ENCODE data around the gene NPAS3.

The NPAS3 gene

DNA sequence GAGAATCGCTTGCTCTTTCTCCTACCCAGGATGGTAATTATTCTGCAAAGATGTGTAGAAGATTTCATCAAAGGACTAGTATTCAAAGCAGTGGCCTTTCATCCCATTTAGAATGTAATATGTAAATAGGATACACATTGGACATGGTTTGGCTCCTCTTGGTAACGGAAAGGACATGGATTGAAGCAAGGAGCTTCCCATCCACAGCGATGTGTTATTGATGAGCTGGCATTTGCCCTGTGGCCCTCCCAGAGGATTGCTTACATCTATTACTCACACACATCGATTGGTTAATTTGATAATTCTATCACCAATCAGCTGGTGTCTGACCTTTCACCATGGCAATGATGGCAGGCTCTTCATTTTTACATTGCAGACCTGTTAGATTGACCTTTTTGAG, 553.8 kb downstream of the NPAS3 start:
- no peak for DNase-seq (ENCODE audit: low read depth in 1 of 2, low spot score in 1 of 2)
- TF ChIP-seq GABPA (IDR thresholded peaks at IDR 0.05; ENCODE audit: low read depth) (no peak), SPI1 (IDR thresholded peaks at IDR 0.05; ENCODE audit: borderline replicate concordance, low read depth) (no peak), POLR2AphosphoS5 (IDR thresholded peaks at IDR 0.05; ENCODE audit: low read depth) (no peak)
- TF ChIP-seq, protein P1, sequence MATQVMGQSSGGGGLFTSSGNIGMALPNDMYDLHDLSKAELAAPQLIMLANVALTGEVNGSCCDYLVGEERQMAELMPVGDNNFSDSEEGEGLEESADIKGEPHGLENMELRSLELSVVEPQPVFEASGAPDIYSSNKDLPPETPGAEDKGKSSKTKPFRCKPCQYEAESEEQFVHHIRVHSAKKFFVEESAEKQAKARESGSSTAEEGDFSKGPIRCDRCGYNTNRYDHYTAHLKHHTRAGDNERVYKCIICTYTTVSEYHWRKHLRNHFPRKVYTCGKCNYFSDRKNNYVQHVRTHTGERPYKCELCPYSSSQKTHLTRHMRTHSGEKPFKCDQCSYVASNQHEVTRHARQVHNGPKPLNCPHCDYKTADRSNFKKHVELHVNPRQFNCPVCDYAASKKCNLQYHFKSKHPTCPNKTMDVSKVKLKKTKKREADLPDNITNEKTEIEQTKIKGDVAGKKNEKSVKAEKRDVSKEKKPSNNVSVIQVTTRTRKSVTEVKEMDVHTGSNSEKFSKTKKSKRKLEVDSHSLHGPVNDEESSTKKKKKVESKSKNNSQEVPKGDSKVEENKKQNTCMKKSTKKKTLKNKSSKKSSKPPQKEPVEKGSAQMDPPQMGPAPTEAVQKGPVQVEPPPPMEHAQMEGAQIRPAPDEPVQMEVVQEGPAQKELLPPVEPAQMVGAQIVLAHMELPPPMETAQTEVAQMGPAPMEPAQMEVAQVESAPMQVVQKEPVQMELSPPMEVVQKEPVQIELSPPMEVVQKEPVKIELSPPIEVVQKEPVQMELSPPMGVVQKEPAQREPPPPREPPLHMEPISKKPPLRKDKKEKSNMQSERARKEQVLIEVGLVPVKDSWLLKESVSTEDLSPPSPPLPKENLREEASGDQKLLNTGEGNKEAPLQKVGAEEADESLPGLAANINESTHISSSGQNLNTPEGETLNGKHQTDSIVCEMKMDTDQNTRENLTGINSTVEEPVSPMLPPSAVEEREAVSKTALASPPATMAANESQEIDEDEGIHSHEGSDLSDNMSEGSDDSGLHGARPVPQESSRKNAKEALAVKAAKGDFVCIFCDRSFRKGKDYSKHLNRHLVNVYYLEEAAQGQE (IDR thresholded peaks at IDR 0.05; ENCODE audit: insufficient replicate concordance, low read depth): no peak
- TF ChIP-seq, protein P2, sequence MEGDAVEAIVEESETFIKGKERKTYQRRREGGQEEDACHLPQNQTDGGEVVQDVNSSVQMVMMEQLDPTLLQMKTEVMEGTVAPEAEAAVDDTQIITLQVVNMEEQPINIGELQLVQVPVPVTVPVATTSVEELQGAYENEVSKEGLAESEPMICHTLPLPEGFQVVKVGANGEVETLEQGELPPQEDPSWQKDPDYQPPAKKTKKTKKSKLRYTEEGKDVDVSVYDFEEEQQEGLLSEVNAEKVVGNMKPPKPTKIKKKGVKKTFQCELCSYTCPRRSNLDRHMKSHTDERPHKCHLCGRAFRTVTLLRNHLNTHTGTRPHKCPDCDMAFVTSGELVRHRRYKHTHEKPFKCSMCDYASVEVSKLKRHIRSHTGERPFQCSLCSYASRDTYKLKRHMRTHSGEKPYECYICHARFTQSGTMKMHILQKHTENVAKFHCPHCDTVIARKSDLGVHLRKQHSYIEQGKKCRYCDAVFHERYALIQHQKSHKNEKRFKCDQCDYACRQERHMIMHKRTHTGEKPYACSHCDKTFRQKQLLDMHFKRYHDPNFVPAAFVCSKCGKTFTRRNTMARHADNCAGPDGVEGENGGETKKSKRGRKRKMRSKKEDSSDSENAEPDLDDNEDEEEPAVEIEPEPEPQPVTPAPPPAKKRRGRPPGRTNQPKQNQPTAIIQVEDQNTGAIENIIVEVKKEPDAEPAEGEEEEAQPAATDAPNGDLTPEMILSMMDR (IDR thresholded peaks at IDR 0.05; ENCODE audit: insufficient read depth, low read length): no peak
- no peaks in the 10 kb centered on the region for H3K27me3 ChIP-seq (ENCODE audit: insufficient read depth, poor library complexity, severe bottlenecking)
- H3K27ac ChIP-seq (replicated peaks): no peak overlapping the region
- H3K4me3 ChIP-seq (replicated peaks; ENCODE audit: insufficient read depth, low read length): no peak overlapping the region

DNA sequence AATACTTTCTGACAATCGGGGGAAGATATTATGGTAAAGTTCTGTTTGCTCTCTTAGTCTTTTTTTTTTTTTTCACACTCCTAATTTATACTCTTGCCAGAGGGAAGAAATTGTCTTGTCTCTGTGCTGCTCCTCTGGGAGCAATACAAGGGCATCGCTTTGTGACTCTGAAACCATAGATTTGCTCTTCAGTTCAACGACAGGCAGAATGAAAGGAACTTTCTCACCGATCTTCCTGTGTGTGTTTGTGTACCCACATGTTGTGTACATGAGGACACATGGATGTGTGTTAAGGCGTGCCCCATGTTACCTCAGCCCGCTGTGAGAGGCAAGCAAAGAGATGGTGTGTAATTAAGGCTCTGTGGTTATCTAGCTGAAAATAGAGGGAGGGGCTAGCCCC, 554.6 kb downstream of the NPAS3 start:
- TF ChIP-seq GABPA (IDR thresholded peaks at IDR 0.05; ENCODE audit: low read depth): no peak
- TF ChIP-seq SPI1 (IDR thresholded peaks at IDR 0.05; ENCODE audit: borderline replicate concordance, low read depth): no peak
- TF ChIP-seq, protein P2 (IDR thresholded peaks at IDR 0.05; ENCODE audit: insufficient read depth, low read length): no peak
- TF ChIP-seq, protein P1 (IDR thresholded peaks at IDR 0.05; ENCODE audit: insufficient replicate concordance, low read depth): no peak
- no peak for TF ChIP-seq POLR2AphosphoS5 (IDR thresholded peaks at IDR 0.05; ENCODE audit: low read depth)
- no peak for DNase-seq (ENCODE audit: low read depth in 1 of 2, low spot score in 1 of 2)
- no peak overlapping the region for H3K27ac ChIP-seq (replicated peaks)
- H3K4me3 ChIP-seq (replicated peaks; ENCODE audit: insufficient read depth, low read length): no peak overlapping the region
- no peaks in the 10 kb centered on the region for H3K27me3 ChIP-seq (ENCODE audit: insufficient read depth, poor library complexity, severe bottlenecking)

DNA sequence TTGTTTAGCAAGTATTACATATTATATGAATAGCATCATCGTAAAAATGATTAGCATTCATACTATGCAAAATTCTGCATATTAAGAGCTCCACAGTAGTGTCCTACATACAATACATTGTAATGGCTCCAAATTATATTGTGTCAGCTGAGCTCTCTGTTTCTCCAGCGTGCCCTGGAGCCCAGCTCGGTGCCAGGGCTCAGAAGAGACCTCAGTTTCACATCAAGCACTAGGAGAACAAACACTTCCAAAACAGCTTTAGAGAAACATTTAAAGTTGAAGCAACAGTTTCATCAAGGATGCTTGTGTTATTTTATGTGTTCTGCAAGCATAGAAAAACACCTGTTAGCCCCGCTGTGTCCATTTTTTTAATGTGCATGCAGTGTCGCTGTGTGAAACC, 555.3 kb downstream of the NPAS3 start:
- no peak for TF ChIP-seq GABPA (IDR thresholded peaks at IDR 0.05; ENCODE audit: low read depth)
- no peak for TF ChIP-seq SPI1 (IDR thresholded peaks at IDR 0.05; ENCODE audit: borderline replicate concordance, low read depth)
- TF ChIP-seq, protein P1 (IDR thresholded peaks at IDR 0.05; ENCODE audit: insufficient replicate concordance, low read depth): no peak
- no peak for TF ChIP-seq POLR2AphosphoS5 (IDR thresholded peaks at IDR 0.05; ENCODE audit: low read depth)
- TF ChIP-seq, protein P2 (IDR thresholded peaks at IDR 0.05; ENCODE audit: insufficient read depth, low read length): no peak
- no peak for DNase-seq (ENCODE audit: low read depth in 1 of 2, low spot score in 1 of 2)
- no peak overlapping the region for H3K4me3 ChIP-seq (replicated peaks; ENCODE audit: insufficient read depth, low read length)
- no peaks in the 10 kb centered on the region for H3K27me3 ChIP-seq (ENCODE audit: insufficient read depth, poor library complexity, severe bottlenecking)
- no peak overlapping the region for H3K27ac ChIP-seq (replicated peaks)

Data from HL-60 (cell line).